HepG2 (cell line): ENCODE results near the gene DSCAML1. TPM values are rescaled to one million over a fixed set of nuclear protein-coding genes. Genes with fewer than 3 reads are reported as not detected.

ENCODE experiments used
- ATAC-seq: fragments of 200-7000 bp; cut with Tn5 transposase; 3 replicates; pipeline ENCODE4 v1.9.1; 2020; ENCODE audit warnings: mild to moderate bottlenecking, moderate library complexity
- BruUV-seq: library from RNA; stranded (reverse); fragments of 400-500 nt; replicated peaks from 2 replicates; lab custom pipeline; 2021; lab: Mats Ljungman, UMichigan
- CTCF ChIA-PET: fragments of 300-600 bp; formaldehyde crosslinking; extraction: SDS; loops from one replicate; lab custom pipeline; 2021; ENCODE audit warnings: low total read pairs, inconsistent platforms, low intra/inter-chr PET ratio; lab: Yijun Ruan, JAX
- POLR2A ChIA-PET: fragments of 350-600 bp; sonication (Branson Sonifier 250); formaldehyde crosslinking; loops from one replicate; lab custom pipeline; 2020; ENCODE audit warnings: antibody characterized with exemption, inconsistent platforms; lab: Yijun Ruan, JAX
- DNase-seq: peaks from one replicate; pipeline ENCODE4 v3.0.0-alpha.2; 2015; ENCODE audit warnings: low spot score
- FAIRE-seq: peaks from 3 replicates; lab custom pipeline; 2011; peaks lifted over from hg19 to GRCh38; lab: Jason Lieb, UNC
- H2AFZ ChIP-seq: one replicate; pipeline ENCODE4 v1.6.1; 2011; ENCODE audit warnings: low read length, inconsistent platforms
- H3K27ac ChIP-seq: fragments of 300-600 bp; 3 replicates; pipeline ENCODE4 v1.8.0; 2011; ENCODE audit warnings: mixed run types, mild to moderate bottlenecking, mixed read lengths, low read length, inconsistent platforms; ENCODE audit not compliant: insufficient read depth; ENCODE audit errors: extremely low read length
- H3K27me3 ChIP-seq, 2 experiments: fragments of 200-600 bp in 1 of 2; 2 replicates in 1 of 2; 3 replicates in 1 of 2; pipeline versions ENCODE4 v1.6.0 to v1.8.0; 2011; ENCODE audit warnings: low read length in 2 of 2, mild to moderate bottlenecking in 2 of 2, moderate library complexity in 2 of 2, inconsistent platforms in 1 of 2; ENCODE audit not compliant: insufficient read depth in 2 of 2, control insufficient read depth in 1 of 2
- H3K36me3 ChIP-seq, 2 experiments: fragments of 200-600 bp in 1 of 2; replicated peaks in 1 of 2; 2 replicates in 1 of 2; 3 replicates in 1 of 2; pipeline versions ENCODE4 v1.5.1 to v1.8.0; 2011; ENCODE audit warnings: low read length in 2 of 2, inconsistent platforms in 1 of 2; ENCODE audit not compliant: insufficient read depth in 2 of 2, control insufficient read depth in 1 of 2
- H3K4me1 ChIP-seq: 2 replicates; pipeline ENCODE4 v1.5.1; 2012; ENCODE audit warnings: low read length, inconsistent platforms; ENCODE audit not compliant: insufficient read depth
- H3K4me2 ChIP-seq: 2 replicates; pipeline ENCODE4 v1.6.0; 2011; ENCODE audit warnings: low read depth, low read length, inconsistent platforms
- H3K4me3 ChIP-seq, 3 experiments: fragments of 200-600 bp in 1 of 3; sonication (generic), shearing (Covaris generic) in 1 of 3; replicated peaks in 1 of 3; 2 replicates each; pipeline ENCODE4 v1.5.1; 2011 to 2016; ENCODE audit warnings: low read length in 3 of 3, inconsistent platforms in 2 of 3, low read depth in 2 of 3, mild to moderate bottlenecking in 2 of 3, control low read depth in 1 of 3, mixed read lengths in 1 of 3; ENCODE audit not compliant: insufficient read depth in 1 of 3
- H3K79me2 ChIP-seq: one replicate; pipeline ENCODE4 v1.6.1; 2011; ENCODE audit warnings: low read length, inconsistent platforms; ENCODE audit not compliant: insufficient read depth
- H3K9ac ChIP-seq: 2 replicates; pipeline ENCODE4 v1.6.0; 2011; ENCODE audit warnings: mild to moderate bottlenecking, low read depth, low read length, inconsistent platforms; ENCODE audit not compliant: insufficient read depth
- H3K9me3 ChIP-seq: 2 replicates; pipeline ENCODE4 v1.5.1; 2012; ENCODE audit warnings: mild to moderate bottlenecking, low read length
- H4K20me1 ChIP-seq: 2 replicates; pipeline ENCODE4 v1.6.0; 2011; ENCODE audit warnings: inconsistent platforms, mild to moderate bottlenecking, low read length, moderate library complexity; ENCODE audit not compliant: insufficient read depth
- MIER2 ChIP-seq: IDR thresholded peaks from 2 replicates; pipeline ENCODE4 v1.6.1; 2016; ENCODE audit warnings: missing biosample characterization, missing genetic modification reagents
- SALL1 ChIP-seq: sonication (generic); formaldehyde crosslinking; IDR thresholded peaks from 2 replicates; pipeline ENCODE4 v1.8.0; 2022; ENCODE audit warnings: mild to moderate bottlenecking, missing genetic modification reagents
- SOX6 ChIP-seq, 2 experiments: fragments of 450-650 bp in 1 of 2; sonication (generic) in 1 of 2; formaldehyde crosslinking in 1 of 2; IDR thresholded peaks; 2 replicates each; pipeline versions ENCODE4 v1.4.0 to v1.6.1; 2017 to 2020; ENCODE audit warnings: antibody characterized with exemption in 1 of 2, mild to moderate bottlenecking in 1 of 2, missing genetic modification reagents in 1 of 2
- TOPORS ChIP-seq: sonication (generic); formaldehyde crosslinking; IDR thresholded peaks from 2 replicates; pipeline ENCODE4 v1.8.0; 2023; ENCODE audit warnings: mild to moderate bottlenecking, missing genetic modification reagents
- ZNF205 ChIP-seq: IDR thresholded peaks from 2 replicates; pipeline ENCODE4 v1.6.1; 2018; ENCODE audit warnings: missing biosample characterization, missing genetic modification reagents
- ZNF788 ChIP-seq: sonication (generic); formaldehyde crosslinking; IDR thresholded peaks from 2 replicates; pipeline ENCODE4 v1.5.0; 2020; ENCODE audit warnings: mild to moderate bottlenecking, missing genetic modification reagents, borderline replicate concordance
- WGBS: methylation state at CpG from one replicate; pipeline ENCODE4 v1.1.6; 2017; ENCODE audit warnings: low lambda C conversion rate; 5-methylcytosine and 5-hydroxymethylcytosine counted together
- in situ Hi-C: cut with HindIII; loops from 2 replicates; pipeline ENCODE4 v1.10.0; 2017; ENCODE audit warnings: low pct_unique_long_range_greater_than_20kb; ENCODE audit not compliant: extremely low pct_ligation_motif_present
- intact Hi-C: fragments of 100-400 bp; cut with micrococcal nuclease; formaldehyde crosslinking; loops from one replicate; pipeline ENCODE4 v1.10.0; 2022; ENCODE audit not compliant: unreplicated experiment
- polyA plus RNA-seq, 8 experiments: library from polyadenylated mRNA; depleted of rRNA in 3 of 8; stranded (reverse) in 7 of 8; unstranded in 1 of 8; fragments of >200 nt; fragmentation: Illumina TruSeq in 4 of 8; extraction: Trizol in 4 of 8; gene quantifications; 2 replicates each; pipeline versions ENCODE4 v1.2.1 to v1.2.3, GENCODE V29; 2011 to 2016; ENCODE audit warnings: low read depth in 4 of 8, missing spikeins in 1 of 8, mixed read lengths in 1 of 8; ENCODE audit not compliant: insufficient read depth in 1 of 8
- total RNA-seq, 5 experiments: library from RNA; depleted of rRNA; stranded (reverse); fragments of >200 nt; fragmentation: Illumina TruSeq; extraction: Trizol; gene quantifications; 2 replicates each; pipeline ENCODE4 v1.2.3, GENCODE V29; 2016; ENCODE audit warnings: low read depth in 1 of 5
- TF ChIP-seq, protein P1 (sequence below): sonication (generic); formaldehyde crosslinking; IDR thresholded peaks from 2 replicates; pipeline ENCODE4 v1.4.0; 2020; ENCODE audit warnings: missing genetic modification reagents
- TF ChIP-seq, protein P2 (sequence below): sonication (generic); formaldehyde crosslinking; IDR thresholded peaks from 2 replicates; pipeline ENCODE4 v1.9.0; 2021; ENCODE audit warnings: mild to moderate bottlenecking, missing genetic modification reagents
- TF ChIP-seq, protein P3 (sequence below): sonication (generic); formaldehyde crosslinking; IDR thresholded peaks from 2 replicates; pipeline ENCODE4 v1.4.0; 2020; ENCODE audit warnings: missing genetic modification reagents
- TF ChIP-seq, protein P4 (sequence below): sonication (generic); formaldehyde crosslinking; IDR thresholded peaks from 2 replicates; pipeline ENCODE4 v1.4.0; 2020; ENCODE audit warnings: mild to moderate bottlenecking, missing genetic modification reagents

Gene DSCAML1
- total and polyA plus RNA-seq, 2 of the 13 experiments (the other 11 are each of a cell fraction or from before 2014, with no cell fraction given) = 0.29 to 0.40 TPM

DNA sequence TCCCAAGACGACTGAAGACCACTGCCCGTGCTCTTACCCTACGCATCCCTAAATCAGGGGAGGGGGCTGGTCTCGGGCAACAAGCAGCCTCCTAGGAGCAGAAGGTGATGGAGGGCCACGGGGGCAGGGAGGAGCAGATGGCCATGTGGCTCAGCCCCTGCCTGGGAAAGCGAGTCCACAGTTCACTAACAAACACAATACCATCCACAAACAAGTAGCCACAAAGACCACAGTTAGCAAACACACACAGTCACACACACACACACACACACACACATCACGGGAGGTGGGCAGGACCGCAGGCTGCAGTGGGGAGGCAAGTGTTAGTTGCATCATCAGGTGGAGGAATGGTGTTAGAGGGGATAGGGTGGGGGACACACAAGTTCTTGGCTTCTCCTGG lies 40.8 kb upstream of the DSCAML1 start:
- no peak for DNase-seq
- Histone ChIP-seq H3K4me3 (no peak overlapping the region), H3K79me2 (no peaks in the 10 kb centered on the region), H3K9me3 (no peaks in the 10 kb centered on the region), H3K9ac (no peak overlapping the region), H2AFZ (no peak overlapping the region), H3K4me2 (no peak overlapping the region), H3K36me3 (no peaks in the 10 kb centered on the region), H3K4me1 (peaks cover 22% of the 10 kb centered on the region), H3K27me3 (peaks cover 13 to 57% of the 10 kb centered on the region in 2 experiments; a peak in 4 of 5 replicates), H4K20me1 (no peaks in the 10 kb centered on the region), H3K27ac (no peak overlapping the region)
- FAIRE-seq = no peak
- no TSS peak for BruUV-seq
- in situ Hi-C loops = loop anchor here (10.0 kb wide), 1 partner anchor 217 kb away; no protein-coding TSS in a partner anchor
- WGBS = 34% methylated on average over 8 of the region's 8 CpGs
- POLR2A ChIA-PET = no interaction called here
- TF ChIP-seq SOX6 (IDR thresholded peaks at IDR 0.05) (no peak), SOX6 (CRISPR knock-in tag; IDR thresholded peaks at IDR 0.05) (peak; percentile 75), SALL1 (CRISPR knock-in tag) (no peak), TOPORS (CRISPR knock-in tag) (no peak), ZNF205 (no peak), MIER2 (CRISPR knock-in tag) (no peak), ZNF788 (CRISPR knock-in tag) (no peak)
- TF ChIP-seq, protein P1, sequence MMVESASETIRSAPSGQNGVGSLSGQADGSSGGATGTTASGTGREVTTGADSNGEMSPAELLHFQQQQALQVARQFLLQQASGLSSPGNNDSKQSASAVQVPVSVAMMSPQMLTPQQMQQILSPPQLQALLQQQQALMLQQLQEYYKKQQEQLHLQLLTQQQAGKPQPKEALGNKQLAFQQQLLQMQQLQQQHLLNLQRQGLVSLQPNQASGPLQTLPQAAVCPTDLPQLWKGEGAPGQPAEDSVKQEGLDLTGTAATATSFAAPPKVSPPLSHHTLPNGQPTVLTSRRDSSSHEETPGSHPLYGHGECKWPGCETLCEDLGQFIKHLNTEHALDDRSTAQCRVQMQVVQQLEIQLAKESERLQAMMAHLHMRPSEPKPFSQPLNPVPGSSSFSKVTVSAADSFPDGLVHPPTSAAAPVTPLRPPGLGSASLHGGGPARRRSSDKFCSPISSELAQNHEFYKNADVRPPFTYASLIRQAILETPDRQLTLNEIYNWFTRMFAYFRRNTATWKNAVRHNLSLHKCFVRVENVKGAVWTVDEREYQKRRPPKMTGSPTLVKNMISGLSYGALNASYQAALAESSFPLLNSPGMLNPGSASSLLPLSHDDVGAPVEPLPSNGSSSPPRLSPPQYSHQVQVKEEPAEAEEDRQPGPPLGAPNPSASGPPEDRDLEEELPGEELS (CRISPR knock-in tag) = 0 out of 2 replicates have a peak, but pooled peaks have one; percentile 22
- TF ChIP-seq, protein P2, sequence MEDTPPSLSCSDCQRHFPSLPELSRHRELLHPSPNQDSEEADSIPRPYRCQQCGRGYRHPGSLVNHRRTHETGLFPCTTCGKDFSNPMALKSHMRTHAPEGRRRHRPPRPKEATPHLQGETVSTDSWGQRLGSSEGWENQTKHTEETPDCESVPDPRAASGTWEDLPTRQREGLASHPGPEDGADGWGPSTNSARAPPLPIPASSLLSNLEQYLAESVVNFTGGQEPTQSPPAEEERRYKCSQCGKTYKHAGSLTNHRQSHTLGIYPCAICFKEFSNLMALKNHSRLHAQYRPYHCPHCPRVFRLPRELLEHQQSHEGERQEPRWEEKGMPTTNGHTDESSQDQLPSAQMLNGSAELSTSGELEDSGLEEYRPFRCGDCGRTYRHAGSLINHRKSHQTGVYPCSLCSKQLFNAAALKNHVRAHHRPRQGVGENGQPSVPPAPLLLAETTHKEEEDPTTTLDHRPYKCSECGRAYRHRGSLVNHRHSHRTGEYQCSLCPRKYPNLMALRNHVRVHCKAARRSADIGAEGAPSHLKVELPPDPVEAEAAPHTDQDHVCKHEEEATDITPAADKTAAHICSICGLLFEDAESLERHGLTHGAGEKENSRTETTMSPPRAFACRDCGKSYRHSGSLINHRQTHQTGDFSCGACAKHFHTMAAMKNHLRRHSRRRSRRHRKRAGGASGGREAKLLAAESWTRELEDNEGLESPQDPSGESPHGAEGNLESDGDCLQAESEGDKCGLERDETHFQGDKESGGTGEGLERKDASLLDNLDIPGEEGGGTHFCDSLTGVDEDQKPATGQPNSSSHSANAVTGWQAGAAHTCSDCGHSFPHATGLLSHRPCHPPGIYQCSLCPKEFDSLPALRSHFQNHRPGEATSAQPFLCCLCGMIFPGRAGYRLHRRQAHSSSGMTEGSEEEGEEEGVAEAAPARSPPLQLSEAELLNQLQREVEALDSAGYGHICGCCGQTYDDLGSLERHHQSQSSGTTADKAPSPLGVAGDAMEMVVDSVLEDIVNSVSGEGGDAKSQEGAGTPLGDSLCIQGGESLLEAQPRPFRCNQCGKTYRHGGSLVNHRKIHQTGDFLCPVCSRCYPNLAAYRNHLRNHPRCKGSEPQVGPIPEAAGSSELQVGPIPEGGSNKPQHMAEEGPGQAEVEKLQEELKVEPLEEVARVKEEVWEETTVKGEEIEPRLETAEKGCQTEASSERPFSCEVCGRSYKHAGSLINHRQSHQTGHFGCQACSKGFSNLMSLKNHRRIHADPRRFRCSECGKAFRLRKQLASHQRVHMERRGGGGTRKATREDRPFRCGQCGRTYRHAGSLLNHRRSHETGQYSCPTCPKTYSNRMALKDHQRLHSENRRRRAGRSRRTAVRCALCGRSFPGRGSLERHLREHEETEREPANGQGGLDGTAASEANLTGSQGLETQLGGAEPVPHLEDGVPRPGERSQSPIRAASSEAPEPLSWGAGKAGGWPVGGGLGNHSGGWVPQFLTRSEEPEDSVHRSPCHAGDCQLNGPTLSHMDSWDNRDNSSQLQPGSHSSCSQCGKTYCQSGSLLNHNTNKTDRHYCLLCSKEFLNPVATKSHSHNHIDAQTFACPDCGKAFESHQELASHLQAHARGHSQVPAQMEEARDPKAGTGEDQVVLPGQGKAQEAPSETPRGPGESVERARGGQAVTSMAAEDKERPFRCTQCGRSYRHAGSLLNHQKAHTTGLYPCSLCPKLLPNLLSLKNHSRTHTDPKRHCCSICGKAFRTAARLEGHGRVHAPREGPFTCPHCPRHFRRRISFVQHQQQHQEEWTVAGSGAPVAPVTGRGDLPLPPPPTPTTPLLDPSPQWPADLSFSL = peak; percentile 65; the same call in 1 of the 2 replicates
- TF ChIP-seq, protein P3, sequence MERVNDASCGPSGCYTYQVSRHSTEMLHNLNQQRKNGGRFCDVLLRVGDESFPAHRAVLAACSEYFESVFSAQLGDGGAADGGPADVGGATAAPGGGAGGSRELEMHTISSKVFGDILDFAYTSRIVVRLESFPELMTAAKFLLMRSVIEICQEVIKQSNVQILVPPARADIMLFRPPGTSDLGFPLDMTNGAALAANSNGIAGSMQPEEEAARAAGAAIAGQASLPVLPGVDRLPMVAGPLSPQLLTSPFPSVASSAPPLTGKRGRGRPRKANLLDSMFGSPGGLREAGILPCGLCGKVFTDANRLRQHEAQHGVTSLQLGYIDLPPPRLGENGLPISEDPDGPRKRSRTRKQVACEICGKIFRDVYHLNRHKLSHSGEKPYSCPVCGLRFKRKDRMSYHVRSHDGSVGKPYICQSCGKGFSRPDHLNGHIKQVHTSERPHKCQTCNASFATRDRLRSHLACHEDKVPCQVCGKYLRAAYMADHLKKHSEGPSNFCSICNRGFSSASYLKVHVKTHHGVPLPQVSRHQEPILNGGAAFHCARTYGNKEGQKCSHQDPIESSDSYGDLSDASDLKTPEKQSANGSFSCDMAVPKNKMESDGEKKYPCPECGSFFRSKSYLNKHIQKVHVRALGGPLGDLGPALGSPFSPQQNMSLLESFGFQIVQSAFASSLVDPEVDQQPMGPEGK = no peak
- TF ChIP-seq, protein P4, sequence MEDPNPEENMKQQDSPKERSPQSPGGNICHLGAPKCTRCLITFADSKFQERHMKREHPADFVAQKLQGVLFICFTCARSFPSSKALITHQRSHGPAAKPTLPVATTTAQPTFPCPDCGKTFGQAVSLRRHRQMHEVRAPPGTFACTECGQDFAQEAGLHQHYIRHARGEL (CRISPR knock-in tag) = no peak
- CTCF ChIA-PET = no interaction called here
- ATAC-seq = no peak
- intact Hi-C loops = no loop called here
